T1000 (cell line): ENCODE data around the gene FADD.
"Not testable (repeated sequence)": the region's sequence is repeated elsewhere in the genome, so short reads cannot be mapped to it uniquely, and the experiment has no call there.

Experiments
- DNase-seq: peaks from one replicate; lab custom pipeline; 2025; ENCODE audit warnings: mixed read lengths; lab: John Stamatoyannopoulos, UW

FADD gene

GRCh38 chr11:70204466-70204799 lies 1.3 kb downstream of the FADD start:
- DNase-seq: no peak

DNA sequence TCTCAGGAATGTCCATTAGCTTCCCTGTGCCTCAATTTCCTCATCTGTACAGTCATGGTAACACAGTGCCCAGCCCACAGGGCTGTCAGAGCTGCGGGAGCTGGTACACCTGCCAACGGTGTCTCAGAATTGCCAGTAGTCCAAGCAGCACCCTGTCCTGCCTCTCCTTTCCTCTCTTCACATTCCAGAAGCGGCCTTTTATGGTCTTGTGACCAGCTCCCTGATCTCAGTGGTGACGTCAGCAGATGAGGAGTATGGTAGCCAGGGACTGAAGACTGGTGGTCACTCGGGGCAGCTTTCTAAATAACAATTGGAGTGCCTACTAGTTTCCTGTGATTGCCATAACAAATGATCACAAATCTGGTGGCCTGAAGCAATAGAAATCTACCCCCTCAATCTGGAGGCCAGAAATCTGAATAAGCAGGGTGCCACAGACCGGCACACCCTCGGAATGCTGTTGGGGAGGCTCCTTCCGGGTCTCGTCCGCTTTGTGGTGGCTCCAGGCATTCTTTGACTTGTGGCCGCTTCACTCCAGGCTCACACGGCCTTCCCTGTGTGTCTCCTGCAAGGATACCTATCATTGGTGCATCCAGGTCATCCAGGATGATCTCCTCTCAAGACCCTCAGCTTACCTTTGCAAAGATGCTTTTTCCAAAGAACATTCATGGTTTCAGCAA lies 2.1 kb downstream of the FADD start:
- DNase-seq: no peak

- no peak for DNase-seq
Measured at GRCh38 chr11:70205766-70206165, 2.7 kb downstream of the FADD start.

GRCh38 chr11:70206226-70206981 lies 3.3 kb downstream of the FADD start:
- no peak for DNase-seq

GRCh38 chr11:70206982-70207376 lies 3.9 kb downstream of the FADD start:
- DNase-seq: no peak

- no peak for DNase-seq
Measured at GRCh38 chr11:70207531-70208131, 4.5 kb downstream of the FADD start.

DNA sequence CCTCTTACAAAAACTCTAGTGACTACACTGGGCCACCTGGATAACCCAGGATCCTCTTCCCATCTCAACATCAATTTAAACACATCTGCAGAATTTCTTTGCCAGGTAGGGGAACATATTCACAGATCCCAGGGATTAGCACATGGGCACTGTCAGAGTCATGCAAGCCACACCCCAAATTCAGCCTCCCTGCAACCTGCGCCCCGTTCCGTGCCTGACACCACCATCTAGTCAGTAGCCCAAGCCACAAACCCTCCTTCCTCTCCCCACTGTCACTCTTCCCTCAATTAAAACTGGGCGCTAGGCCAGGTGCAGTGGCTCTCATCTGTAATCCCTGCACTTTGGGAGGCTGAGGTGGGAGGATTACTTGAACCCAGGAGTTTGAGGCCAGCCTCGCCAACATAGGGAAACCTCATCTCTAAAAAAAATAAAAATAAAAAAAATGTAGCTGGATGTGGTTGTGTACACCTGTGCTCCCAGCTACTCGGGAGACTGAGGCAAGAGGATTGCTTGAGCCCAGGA lies 6.4 kb downstream of the FADD start:
- no peak for DNase-seq

DNA sequence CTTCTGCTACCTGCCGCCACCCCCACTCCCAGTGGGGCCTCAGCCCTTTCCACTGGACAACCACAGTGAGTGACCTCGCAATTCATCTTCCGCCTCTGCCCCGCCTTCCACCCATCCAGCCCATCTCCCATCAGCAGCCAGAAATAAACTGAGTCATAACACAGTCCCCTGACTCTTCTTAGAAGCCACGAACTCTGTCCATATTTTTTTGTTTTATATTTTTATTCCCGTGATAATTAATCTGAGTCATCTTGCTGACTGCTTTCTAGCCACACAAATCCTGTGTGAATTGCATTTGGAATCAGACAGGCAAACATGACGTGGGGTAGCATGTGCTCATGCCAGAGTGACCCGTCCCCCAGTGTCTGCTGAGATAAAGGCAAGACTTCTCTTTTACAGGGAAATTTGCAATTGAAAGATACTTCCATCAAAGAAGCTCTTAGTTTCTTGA lies 7.0 kb downstream of the FADD start:
- DNase-seq: peak; percentile 50

GRCh38 chr11:70210530-70210929 lies 7.4 kb downstream of the FADD start:
- DNase-seq: no peak

DNA sequence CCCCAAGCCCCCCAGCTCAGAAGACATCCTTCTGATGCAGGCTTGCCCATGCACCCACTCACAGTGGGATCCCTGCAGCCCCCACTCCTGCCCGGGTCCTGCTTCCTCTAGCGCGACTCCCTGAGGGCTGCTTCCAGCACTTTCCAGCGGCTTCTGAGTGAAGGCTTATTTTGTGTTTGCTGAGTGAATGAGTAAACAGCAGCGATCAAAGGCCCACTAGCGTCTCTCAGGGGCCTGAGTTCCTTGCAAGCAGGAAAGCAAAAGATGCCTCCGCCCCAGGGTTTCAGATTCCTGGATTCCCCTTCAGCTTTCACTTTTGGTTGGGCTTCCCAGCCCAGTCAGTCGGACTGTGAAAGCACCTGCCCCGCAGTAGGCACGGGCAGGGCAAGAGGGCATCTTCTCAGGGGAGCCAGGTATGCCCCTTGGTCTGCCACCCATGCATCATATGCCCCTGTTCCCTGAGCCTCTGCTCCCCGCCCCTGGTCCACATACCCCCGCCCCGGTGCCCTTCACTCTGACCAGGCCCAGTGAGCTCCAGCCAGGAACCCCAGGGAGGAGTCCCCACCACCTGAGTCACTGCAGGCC lies 9.2 kb downstream of the FADD start:
- no peak for DNase-seq

GRCh38 chr11:70217388-70217787 lies 14.3 kb downstream of the FADD start:
- DNase-seq: not testable (repeated sequence)

- DNase-seq: not testable (repeated sequence)
Measured at GRCh38 chr11:70218076-70218475, 15.0 kb downstream of the FADD start.

- DNase-seq: no peak
Measured at GRCh38 chr11:70220136-70220535, 17.0 kb downstream of the FADD start.

GRCh38 chr11:70220920-70221319 lies 17.8 kb downstream of the FADD start:
- no peak for DNase-seq

GRCh38 chr11:70225681-70226177 lies 22.6 kb downstream of the FADD start:
- no peak for DNase-seq

DNA sequence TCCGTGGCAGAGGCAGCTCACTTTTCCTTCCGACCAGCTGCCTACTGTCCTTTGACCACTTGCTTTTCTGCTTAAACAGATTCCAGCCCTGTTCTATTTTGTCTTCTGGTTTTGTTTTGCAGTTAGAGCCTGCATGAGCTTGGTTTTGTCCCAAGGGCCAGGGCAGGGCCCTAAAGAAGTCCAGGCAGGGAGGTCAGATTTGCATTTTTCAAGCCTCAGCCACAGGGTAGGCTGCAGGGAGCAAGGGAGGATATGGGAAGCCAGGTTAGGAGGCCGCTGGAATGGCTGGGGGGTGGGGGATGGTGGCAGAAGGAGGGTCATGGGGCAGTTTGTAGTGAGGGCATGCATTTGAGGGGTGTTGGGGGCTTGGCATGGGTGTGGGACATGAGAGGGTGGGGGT lies 23.1 kb downstream of the FADD start:
- DNase-seq: no peak

DNA sequence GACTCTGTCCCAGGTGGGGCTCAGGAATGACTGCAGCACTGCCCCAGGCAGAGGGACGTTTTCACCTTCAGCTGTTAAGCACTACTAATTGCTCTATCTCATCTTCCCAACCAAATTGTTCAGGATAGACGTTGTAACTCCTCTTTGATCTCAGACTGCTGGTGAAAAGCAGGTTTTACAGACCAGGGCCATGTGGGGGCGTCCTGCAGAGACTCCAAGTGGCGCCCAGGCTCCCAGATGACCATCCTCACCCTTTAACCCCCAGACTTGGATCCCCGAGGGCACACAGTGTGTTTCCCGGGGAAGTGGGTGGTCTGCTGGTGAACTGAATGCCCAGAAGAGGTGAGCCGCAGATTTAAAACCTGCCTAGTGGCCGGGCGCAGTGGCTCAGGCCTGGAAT lies 23.9 kb downstream of the FADD start:
- DNase-seq: no peak

DNA sequence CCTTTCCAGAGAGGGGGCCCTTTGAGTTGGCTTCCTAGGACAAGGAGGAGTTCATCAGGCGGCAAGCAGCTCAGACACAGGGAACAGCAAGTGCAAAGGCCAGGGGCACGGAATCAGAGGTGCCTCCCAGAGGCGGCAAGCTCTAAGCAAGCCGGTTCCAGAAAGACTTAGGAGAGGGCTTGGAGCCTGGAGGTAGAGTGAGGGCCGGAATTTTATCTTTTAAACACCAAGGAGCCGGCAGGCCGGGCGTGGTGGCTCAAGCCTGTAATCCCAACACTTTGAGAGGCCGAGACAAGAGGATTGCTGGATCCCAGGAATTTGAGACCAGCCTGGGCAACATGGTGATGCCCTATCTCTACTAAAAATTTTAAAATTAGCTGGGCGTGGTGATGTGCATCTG lies 26.6 kb downstream of the FADD start:
- no peak for DNase-seq

DNA sequence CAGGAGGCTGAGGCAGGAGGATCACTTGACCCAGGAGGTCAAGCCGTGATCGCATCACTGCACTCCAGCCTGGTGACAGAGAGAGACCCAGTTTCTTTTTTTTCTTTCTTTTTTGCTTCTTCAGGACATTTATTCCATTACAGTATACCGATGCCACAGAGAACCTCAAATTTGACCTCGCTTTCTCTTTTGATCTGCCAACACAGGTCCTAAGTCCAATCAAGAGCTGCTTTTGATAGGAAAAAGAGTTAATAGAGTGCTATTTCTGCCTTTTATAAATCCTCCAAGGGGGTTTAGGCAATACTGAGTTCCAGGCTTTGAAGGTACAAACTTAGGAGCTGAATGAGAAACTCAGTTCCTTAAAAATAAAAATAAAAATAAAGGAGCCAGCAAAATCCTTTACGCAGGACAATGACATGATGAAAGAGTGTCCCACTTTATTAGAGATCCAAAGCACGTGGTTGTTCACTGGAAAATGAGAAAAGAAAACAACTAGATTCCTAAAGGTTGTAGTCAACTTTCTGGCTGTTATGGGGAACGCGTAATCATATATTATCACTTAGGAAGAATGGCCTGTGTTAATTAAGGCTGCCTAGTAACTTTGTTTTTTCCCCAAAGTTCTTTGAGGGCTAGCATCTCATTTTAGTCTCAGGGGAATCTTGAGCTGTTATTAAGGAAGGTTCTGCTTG lies 27.2 kb downstream of the FADD start:
- no peak for DNase-seq

DNA sequence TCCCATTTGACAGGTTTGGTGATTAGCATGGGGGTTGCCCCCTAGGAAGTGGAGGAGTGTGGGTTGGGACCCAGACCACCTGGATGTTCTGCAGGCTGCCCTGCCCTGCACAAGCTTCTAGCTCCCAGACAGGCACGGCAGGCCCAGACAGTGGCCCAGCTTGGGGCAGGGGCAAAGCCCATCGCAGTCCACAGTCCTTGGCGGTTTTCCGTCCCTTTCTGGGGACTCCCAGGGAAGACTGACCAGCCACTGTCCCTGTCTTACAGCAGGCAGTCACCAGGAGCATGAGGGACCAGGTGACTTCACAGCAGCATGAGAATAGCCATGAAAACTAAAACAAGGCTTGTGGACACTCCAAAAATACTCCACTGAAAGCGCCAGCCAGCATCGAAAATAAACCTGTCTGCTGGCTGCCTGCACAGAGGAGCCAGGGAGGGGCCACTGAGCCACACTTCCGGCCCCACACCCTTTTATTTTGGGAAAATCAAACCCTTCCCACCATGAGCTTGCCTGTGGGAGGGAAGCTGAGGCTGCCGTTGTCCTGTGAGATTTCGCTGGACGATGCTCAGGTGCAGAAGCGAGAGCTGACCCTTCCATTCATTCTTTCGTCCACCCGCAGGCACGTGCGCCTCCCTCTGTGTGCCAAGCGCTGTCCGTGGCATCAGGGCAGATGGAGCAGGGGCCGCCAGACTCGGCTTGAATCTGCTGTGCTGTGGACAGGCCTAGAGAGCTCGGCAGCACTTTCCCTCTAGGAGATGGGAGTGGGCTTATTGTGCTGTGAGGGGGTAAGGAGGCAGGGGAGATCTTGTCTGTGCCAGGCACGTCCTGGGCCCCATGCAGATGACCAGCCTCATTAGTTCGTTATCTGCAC lies 28.0 kb downstream of the FADD start:
- no peak for DNase-seq

DNA sequence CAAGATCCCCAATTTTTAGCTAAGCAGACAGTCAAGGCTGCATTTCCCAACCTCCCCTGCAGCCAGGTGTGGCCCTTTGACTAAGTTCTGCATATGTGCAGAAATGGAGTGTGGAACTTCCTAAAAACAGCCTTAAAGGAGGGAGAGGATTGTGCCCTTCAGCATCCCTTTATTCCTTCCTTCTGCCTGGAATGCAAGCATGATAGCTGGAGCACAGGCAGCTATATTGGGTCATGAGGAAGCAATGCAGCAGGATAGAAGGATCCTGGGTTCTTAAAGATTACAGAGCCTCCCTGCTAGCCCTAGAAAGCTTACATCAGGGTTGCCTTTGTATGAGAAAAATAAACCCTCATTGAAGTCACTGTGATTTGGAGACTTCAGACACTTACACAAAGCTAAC lies 29.9 kb downstream of the FADD start:
- DNase-seq: no peak
